OCI-LY1 (cell line): Measurements from ENCODE around the gene EML6.

ENCODE experiments used
- H2AFZ ChIP-seq: fragments of 200-600 bp; sonication (generic), shearing (Covaris generic); 2 replicates; pipeline ENCODE4 v1.6.0; 2014; ENCODE audit warnings: antibody characterized with exemption, mild to moderate bottlenecking, low read length
- H3F3A ChIP-seq: fragments of 200-600 bp; sonication (generic), shearing (Covaris generic); 2 replicates; pipeline ENCODE4 v1.6.0; 2014; ENCODE audit warnings: mild to moderate bottlenecking, antibody characterized with exemption, low read length, moderate library complexity; ENCODE audit not compliant: insufficient read depth
- H3K27ac ChIP-seq: fragments of 200-600 bp; sonication (generic); 2 replicates; pipeline ENCODE4 v1.5.1; 2014; ENCODE audit warnings: low read length, mixed run types, mild to moderate bottlenecking, low read depth; ENCODE audit not compliant: poor library complexity, severe bottlenecking
- H3K27me3 ChIP-seq: fragments of 200-600 bp; sonication (generic); 2 replicates; pipeline ENCODE4 v1.6.0; 2014; ENCODE audit warnings: antibody characterized with exemption, mild to moderate bottlenecking, low read length, moderate library complexity; ENCODE audit not compliant: insufficient read depth
- H3K36me3 ChIP-seq: fragments of 200-600 bp; sonication (generic); 2 replicates; pipeline ENCODE4 v1.6.1; 2014; ENCODE audit warnings: mild to moderate bottlenecking, antibody characterized with exemption, low read length, moderate library complexity, mixed read lengths; ENCODE audit not compliant: insufficient read depth
- H3K4me1 ChIP-seq: fragments of 200-600 bp; sonication (generic); 2 replicates; pipeline ENCODE4 v1.5.1; 2014; ENCODE audit warnings: mild to moderate bottlenecking, low read length, moderate library complexity; ENCODE audit not compliant: insufficient read depth, severe bottlenecking
- H3K4me2 ChIP-seq: fragments of 200-600 bp; sonication (generic), shearing (Covaris generic); 2 replicates; pipeline ENCODE4 v1.6.1; 2014; ENCODE audit warnings: low read length
- H3K4me3 ChIP-seq: fragments of 200-600 bp; sonication (generic); 2 replicates; pipeline ENCODE4 v1.5.1; 2014; ENCODE audit warnings: low read length, low read depth, mild to moderate bottlenecking, mixed read lengths; ENCODE audit not compliant: poor library complexity, severe bottlenecking
- H3K79me2 ChIP-seq: fragments of 200-600 bp; shearing (Covaris generic); 2 replicates; pipeline ENCODE4 v1.6.1; 2016; ENCODE audit warnings: mixed run types, low read length, mixed read lengths; ENCODE audit not compliant: insufficient read depth
- H3K9ac ChIP-seq: fragments of 200-600 bp; sonication (generic), shearing (Covaris generic); 2 replicates; pipeline ENCODE4 v1.6.1; 2014; ENCODE audit warnings: mild to moderate bottlenecking, low read length, mixed read lengths
- H3K9me2 ChIP-seq: fragments of 200-600 bp; sonication (generic), shearing (Covaris generic); 2 replicates; pipeline ENCODE4 v1.6.1; 2014; ENCODE audit warnings: low read depth, mild to moderate bottlenecking, low read length, mixed read lengths
- H3K9me3 ChIP-seq: fragments of 200-600 bp; shearing (Covaris generic); 2 replicates; pipeline ENCODE4 v1.6.1; 2014; ENCODE audit warnings: low read length, mixed read lengths
- H4K20me1 ChIP-seq: fragments of 200-600 bp; sonication (generic), shearing (Covaris generic); 2 replicates; pipeline ENCODE4 v1.6.0; 2016; ENCODE audit warnings: mild to moderate bottlenecking, low read length; ENCODE audit not compliant: insufficient read depth
- CTCF ChIP-seq: fragments of 200-600 bp; sonication (generic), shearing (Covaris generic); IDR thresholded peaks from 2 replicates; pipeline ENCODE4 v1.5.1; 2017; ENCODE audit warnings: mild to moderate bottlenecking, antibody characterized with exemption, low read length, moderate library complexity, mixed read lengths
- EZH2 ChIP-seq: fragments of 200-600 bp; sonication (generic), shearing (Covaris generic); IDR thresholded peaks from 2 replicates; pipeline ENCODE4 v1.8.0; 2017; ENCODE audit warnings: borderline replicate concordance, mixed run types, mild to moderate bottlenecking, antibody characterized with exemption, low read length, moderate library complexity, mixed read lengths

EML6 gene

DNA sequence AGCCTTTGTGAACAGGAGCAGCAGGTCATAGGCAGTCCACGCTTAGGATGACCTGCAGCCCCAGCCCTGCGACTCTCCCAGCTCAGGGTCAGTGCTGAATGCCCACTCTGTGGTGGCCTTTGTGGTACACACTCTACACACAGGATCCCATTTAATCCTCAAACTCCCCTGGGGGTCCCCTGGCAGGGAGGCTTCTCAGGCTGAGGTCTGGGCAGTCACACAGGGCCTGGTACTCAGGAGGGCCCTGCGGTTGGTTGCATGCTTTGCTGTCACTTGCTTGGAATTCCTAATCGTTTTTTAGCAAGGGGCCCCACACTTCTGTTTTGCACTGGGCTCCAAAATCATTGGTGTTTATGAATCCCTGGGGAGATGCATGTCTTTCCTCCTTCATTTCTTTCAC is 113.0 kb downstream of the EML6 start:
- H2AFZ ChIP-seq: no peak overlapping the region
- peaks cover 27% of the 10 kb centered on the region for H3K4me1 ChIP-seq
- no peak overlapping the region for H3K4me2 ChIP-seq
- no peak overlapping the region for H3K9ac ChIP-seq
- H3K79me2 ChIP-seq: no peaks in the 10 kb centered on the region
- 0 out of 2 replicates have a peak, but pooled peaks cover 2% of the 10 kb centered on the region for H3F3A ChIP-seq
- H3K36me3 ChIP-seq: peaks cover 99% of the 10 kb centered on the region
- no peaks in the 10 kb centered on the region for H4K20me1 ChIP-seq
- no peaks in the 10 kb centered on the region for H3K9me2 ChIP-seq
- TF ChIP-seq EZH2: no peak
- TF ChIP-seq CTCF: no peak
- H3K9me3 ChIP-seq: no peaks in the 10 kb centered on the region
- H3K4me3 ChIP-seq: no peak overlapping the region
- H3K27me3 ChIP-seq: no peaks in the 10 kb centered on the region
- peak overlapping the region; percentile 74 for H3K27ac ChIP-seq

DNA sequence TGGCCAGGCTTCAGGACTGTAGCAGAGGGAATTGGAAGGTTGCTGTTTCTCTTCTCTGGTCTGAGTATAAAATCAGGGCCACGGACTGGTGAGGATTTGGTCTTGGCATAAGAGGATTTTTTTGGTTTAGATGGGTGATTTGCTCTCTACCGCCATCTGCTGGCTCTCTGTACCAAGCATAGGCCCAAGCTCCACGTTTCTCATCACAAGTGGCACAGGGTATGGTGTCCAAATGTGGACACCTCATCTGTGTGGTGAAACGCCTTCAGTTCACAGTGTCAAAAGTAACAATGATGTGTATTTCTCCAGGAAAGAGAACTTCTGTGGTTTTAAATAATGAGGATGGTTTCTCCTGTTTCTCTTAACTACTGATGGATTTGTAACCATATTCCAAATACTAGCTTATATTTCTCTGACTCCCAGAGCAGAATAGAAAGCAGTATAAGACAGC is 115.1 kb downstream of the EML6 start:
- Histone ChIP-seq H3K4me2 (no peak overlapping the region), H2AFZ (no peak overlapping the region), H3F3A (0 out of 2 replicates have a peak, but pooled peaks cover 2% of the 10 kb centered on the region)

DNA sequence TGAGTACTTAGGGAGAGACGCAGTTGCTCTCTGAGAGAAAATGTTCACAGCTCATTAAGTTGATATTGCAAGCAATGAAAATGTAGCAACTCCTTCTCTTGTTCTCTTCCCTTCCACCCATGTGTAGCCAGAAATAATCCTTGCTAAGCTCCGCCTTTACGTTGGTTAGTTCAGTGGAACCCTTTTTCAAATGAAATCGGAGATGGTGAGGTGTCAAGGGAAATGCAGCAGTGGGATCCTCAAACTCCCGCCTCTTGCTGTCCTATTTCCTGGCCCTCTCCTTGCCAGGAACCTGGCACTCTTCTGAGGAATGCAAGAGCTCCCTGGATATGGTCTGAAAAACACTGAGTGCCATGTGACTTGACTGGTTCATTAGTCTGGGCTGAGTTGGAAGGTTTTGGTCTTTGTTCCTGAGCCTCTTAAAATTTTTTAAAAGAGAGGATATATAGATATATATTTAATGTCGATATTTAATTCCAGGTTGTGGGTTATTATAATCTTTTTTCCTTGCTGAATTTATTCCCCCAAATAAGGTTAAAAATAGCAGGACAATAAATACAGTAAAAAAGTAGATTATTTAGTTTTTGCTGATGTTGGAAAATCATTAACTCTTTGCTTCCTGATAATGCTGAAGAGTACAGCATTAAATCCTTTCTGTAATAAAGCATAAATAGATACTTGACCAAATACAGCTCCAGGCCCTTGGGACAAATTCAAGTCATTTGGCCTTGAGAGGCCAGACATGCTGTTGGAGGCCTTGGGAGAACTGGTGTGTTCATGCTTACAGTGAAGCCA is 116.2 kb downstream of the EML6 start:
- Histone ChIP-seq H3K9ac (no peak overlapping the region), H3F3A (no peaks in the 10 kb centered on the region), H3K27me3 (no peaks in the 10 kb centered on the region), H3K79me2 (no peaks in the 10 kb centered on the region), H3K4me1 (peaks cover 33% of the 10 kb centered on the region), H3K9me3 (no peaks in the 10 kb centered on the region), H3K36me3 (peaks cover 97% of the 10 kb centered on the region), H3K9me2 (no peaks in the 10 kb centered on the region), H3K4me2 (no peak overlapping the region), H4K20me1 (no peaks in the 10 kb centered on the region), H3K27ac (no peak overlapping the region), H3K4me3 (no peak overlapping the region), H2AFZ (no peak overlapping the region)
- no peak for TF ChIP-seq CTCF
- TF ChIP-seq EZH2: no peak

More for the DNA sequence above, 115.1 kb downstream of the EML6 start:
- H3K9me2 ChIP-seq: no peaks in the 10 kb centered on the region
- no peaks in the 10 kb centered on the region for H3K9me3 ChIP-seq
- no peak overlapping the region for H3K4me3 ChIP-seq
- no peaks in the 10 kb centered on the region for H3K27me3 ChIP-seq
- peak overlapping the region; percentile 74 for H3K27ac ChIP-seq
- peaks cover 27% of the 10 kb centered on the region for H3K4me1 ChIP-seq
- no peak overlapping the region for H3K9ac ChIP-seq
- H3K36me3 ChIP-seq: peaks cover 99% of the 10 kb centered on the region
- H4K20me1 ChIP-seq: no peaks in the 10 kb centered on the region
- no peak for TF ChIP-seq EZH2
- peak; percentile 94 for TF ChIP-seq CTCF
- no peaks in the 10 kb centered on the region for H3K79me2 ChIP-seq
